Measurements from ENCODE around the gene DCP1A. TPM values are rescaled to one million over a fixed set of nuclear protein-coding genes. Genes with fewer than 3 reads are reported as not detected.

Gene DCP1A
- total and polyA plus RNA-seq, 2 donors (not counting 3 experiments of a cell fraction or from before 2014, with no cell fraction given), result 32.3 to 38.0 TPM

DNA sequence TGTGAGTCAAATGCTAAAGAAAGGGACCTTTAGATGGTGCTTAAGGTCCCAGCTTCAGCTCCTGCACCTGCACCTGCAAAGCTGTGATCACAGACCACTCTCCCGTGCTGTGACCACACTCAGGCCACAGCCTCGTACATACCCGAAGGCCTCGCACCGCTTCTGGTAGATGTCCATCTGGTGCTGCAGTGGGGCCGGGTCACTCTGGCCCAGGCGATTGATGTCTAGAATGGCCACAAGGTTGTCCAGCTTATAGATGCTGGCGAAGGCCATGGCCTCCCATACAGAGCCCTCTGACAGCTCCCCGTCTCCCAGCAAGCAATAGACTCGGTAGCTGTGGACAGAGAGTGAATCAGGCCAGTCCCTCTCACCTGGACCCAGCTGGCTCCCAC lies 112.5 kb downstream of the DCP1A start:
- DNase-seq (ENCODE audit: low read depth, low spot score) (no peak), FAIRE-seq (no peak)
- Histone ChIP-seq H3K27ac (ENCODE audit: insufficient read depth, low read depth, low read length) (no peak overlapping the region), H3K9me1 (replicated peaks; ENCODE audit: control insufficient read depth, extremely low read depth, insufficient read depth, low read length) (no peaks in the 10 kb centered on the region), H3K27me3 (ENCODE audit: control insufficient read depth in 2 of 2, insufficient read depth in 2 of 2, low read length in 2 of 2) (no peaks in the 10 kb centered on the region), H2AFZ (ENCODE audit: low read depth, low read length) (no peak overlapping the region), H3K79me2 (ENCODE audit: control insufficient read depth, insufficient read depth, low read length) (peaks cover 46% of the 10 kb centered on the region), H3K4me3 (replicated peaks in 1 of 3; ENCODE audit: insufficient read depth in 1 of 3, low read depth in 1 of 3, low read length in 3 of 3) (no peak overlapping the region), H3K9ac (replicated peaks; ENCODE audit: extremely low read depth, insufficient read depth, low read length) (no peak overlapping the region), H4K20me1 (replicated peaks; ENCODE audit: control insufficient read depth, extremely low read depth, insufficient read depth, low read length) (no peaks in the 10 kb centered on the region), H3K4me2 (ENCODE audit: insufficient read depth, low read length) (no peak overlapping the region), H3K36me3 (ENCODE audit: control insufficient read depth in 2 of 2, extremely low read depth in 1 of 2, insufficient read depth in 2 of 2, low read length in 2 of 2) (peaks cover 33 to 53% of the 10 kb centered on the region in 2 experiments), H3K4me1 (ENCODE audit: control insufficient read depth, extremely low read depth, insufficient read depth, low read length) (peaks cover 39% of the 10 kb centered on the region), H3K9me3 (replicated peaks; ENCODE audit: control insufficient read depth, insufficient read depth, low read length) (no peaks in the 10 kb centered on the region)
- dilution Hi-C loops (cut with MboI; ENCODE audit: extremely low pct_ligation_motif_present, low sequenced_read_pairs), result no loop called here
- BruUV-seq (replicated peaks), result no TSS peak
- ChIA-PET CTCF (no interaction called here), POLR2A (no interaction called here)
- TF ChIP-seq FOS (IDR thresholded peaks at IDR 0.05; ENCODE audit: borderline replicate concordance, insufficient read depth, low read length), result no peak
- TF ChIP-seq POLR2AphosphoS5 (IDR thresholded peaks at IDR 0.05; ENCODE audit: insufficient read depth, low read depth, low read length), result no peak
- no peak for TF ChIP-seq POLR2A (IDR thresholded peaks at IDR 0.05; ENCODE audit: low read depth, low read length)
- no peak for TF ChIP-seq GATA2 (IDR thresholded peaks at IDR 0.05; ENCODE audit: insufficient read depth, insufficient read length, low read depth, low read length)
- TF ChIP-seq EZH2 (IDR thresholded peaks at IDR 0.05; ENCODE audit: borderline replicate concordance, low read depth, low read length, severe bottlenecking), result no peak
- no peak for TF ChIP-seq JUN (IDR thresholded peaks at IDR 0.05; ENCODE audit: borderline replicate concordance, insufficient read depth, insufficient read length, low read depth)
- TF ChIP-seq, protein P1, sequence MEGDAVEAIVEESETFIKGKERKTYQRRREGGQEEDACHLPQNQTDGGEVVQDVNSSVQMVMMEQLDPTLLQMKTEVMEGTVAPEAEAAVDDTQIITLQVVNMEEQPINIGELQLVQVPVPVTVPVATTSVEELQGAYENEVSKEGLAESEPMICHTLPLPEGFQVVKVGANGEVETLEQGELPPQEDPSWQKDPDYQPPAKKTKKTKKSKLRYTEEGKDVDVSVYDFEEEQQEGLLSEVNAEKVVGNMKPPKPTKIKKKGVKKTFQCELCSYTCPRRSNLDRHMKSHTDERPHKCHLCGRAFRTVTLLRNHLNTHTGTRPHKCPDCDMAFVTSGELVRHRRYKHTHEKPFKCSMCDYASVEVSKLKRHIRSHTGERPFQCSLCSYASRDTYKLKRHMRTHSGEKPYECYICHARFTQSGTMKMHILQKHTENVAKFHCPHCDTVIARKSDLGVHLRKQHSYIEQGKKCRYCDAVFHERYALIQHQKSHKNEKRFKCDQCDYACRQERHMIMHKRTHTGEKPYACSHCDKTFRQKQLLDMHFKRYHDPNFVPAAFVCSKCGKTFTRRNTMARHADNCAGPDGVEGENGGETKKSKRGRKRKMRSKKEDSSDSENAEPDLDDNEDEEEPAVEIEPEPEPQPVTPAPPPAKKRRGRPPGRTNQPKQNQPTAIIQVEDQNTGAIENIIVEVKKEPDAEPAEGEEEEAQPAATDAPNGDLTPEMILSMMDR (IDR thresholded peaks at IDR 0.05; ENCODE audit: extremely low read depth in 1 of 2, insufficient read depth in 1 of 2, low read depth in 1 of 2, low read length in 2 of 2), result no peak
- TF ChIP-seq, protein P2, sequence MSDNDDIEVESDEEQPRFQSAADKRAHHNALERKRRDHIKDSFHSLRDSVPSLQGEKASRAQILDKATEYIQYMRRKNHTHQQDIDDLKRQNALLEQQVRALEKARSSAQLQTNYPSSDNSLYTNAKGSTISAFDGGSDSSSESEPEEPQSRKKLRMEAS (IDR thresholded peaks at IDR 0.05; ENCODE audit: insufficient read depth, insufficient read length), result no peak
- TF ChIP-seq MYC (IDR thresholded peaks at IDR 0.05; ENCODE audit: low read depth, low read length), result no peak
- intact Hi-C loops (cut with micrococcal nuclease), result no loop called here

Measured in endothelial cell of umbilical vein (primary cell).